ENCODE measurements around the gene DNAJB13. TPM values are rescaled to one million over a fixed set of nuclear protein-coding genes. Genes with fewer than 3 reads are reported as not detected.

The DNAJB13 gene
- polyA plus RNA-seq, 1 donor, result 0.44 TPM

DNA sequence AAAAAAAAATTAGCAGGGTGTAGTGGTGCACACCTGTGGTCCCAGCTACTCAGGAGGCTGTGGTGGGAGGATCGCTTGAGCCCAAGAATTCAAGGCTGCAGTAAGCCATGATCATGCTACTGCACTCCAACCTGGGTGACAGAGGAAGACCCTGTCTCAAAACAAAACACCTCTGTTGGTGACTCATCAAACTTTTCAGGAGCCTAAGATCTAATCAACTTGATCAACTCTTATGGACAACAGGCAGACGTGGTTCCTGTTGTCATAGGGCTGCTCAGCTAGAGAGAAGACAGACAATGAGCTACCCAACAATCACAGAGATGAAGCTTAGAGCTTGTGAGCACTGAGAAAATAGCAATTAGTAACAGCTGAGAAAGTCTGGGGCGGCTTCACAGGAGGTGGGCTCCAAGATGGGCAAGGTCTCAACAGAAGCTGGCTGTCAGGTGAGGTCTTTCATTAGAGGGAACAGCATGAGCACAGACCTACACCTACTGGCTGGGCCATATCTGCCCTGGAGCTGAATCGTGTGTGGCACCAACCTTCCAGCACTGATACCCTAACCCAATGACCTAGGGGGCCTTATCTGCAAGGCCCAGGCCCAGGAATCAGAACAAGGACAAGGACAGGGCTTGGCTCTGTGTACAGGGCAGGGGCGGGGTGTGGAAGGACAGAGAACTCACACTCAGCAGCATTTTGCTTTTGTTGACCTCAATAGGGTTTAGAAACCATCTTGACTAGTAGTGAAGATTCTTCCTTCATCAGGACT is 65.3 kb downstream of the DNAJB13 start:
- DNase-seq, result no peak

GRCh38 chr11:74017631-74018030 is 66.8 kb downstream of the DNAJB13 start:
- DNase-seq, result no peak

GRCh38 chr11:74018331-74019005 is 67.6 kb downstream of the DNAJB13 start:
- DNase-seq, result peak; percentile 50

GRCh38 chr11:74019104-74019738 is 68.4 kb downstream of the DNAJB13 start:
- DNase-seq, result no peak

GRCh38 chr11:74019860-74020259 is 69.0 kb downstream of the DNAJB13 start:
- DNase-seq, result no peak

Other genes with a start within 250 kb of the DNAJB13 start
- 87.8 TPM for gene RAB6A, start 190.0 kb upstream of the DNAJB13 start, polyA plus RNA-seq (ENCODE audit: insufficient read length)
- gene MRPL48, start 163.2 kb upstream of the DNAJB13 start, polyA plus RNA-seq (ENCODE audit: insufficient read length), result 35.9 TPM
- gene COA4, start 74.2 kb upstream of the DNAJB13 start, polyA plus RNA-seq (ENCODE audit: insufficient read length), result 81.9 TPM
- 46.4 TPM for gene PAAF1, start 74.0 kb upstream of the DNAJB13 start, polyA plus RNA-seq (ENCODE audit: insufficient read length)
- 201 TPM for gene UCP2, start 31.8 kb downstream of the DNAJB13 start, polyA plus RNA-seq (ENCODE audit: insufficient read length)
- gene UCP3, start 58.1 kb downstream of the DNAJB13 start, polyA plus RNA-seq (ENCODE audit: insufficient read length), result 4.7 TPM
- 25.4 TPM for gene C2CD3, start 220.0 kb downstream of the DNAJB13 start, polyA plus RNA-seq (ENCODE audit: insufficient read length)
- 48.4 TPM for gene PPME1, start 220.3 kb downstream of the DNAJB13 start, polyA plus RNA-seq (ENCODE audit: insufficient read length)

Data from hindlimb muscle (tissue), 1 donor.